Raji (cell line): Measurements from ENCODE around the gene FOXL3.

Experiments used
- POLR2A ChIP-seq: IDR thresholded peaks from 2 replicates; pipeline ENCODE4 v1.6.1; 2011; ENCODE audit warnings: low read depth, low read length, control low read depth; ENCODE audit not compliant: insufficient read depth

The FOXL3 gene

GRCh38 chr7:252981-253380 is 37.0 kb upstream of the FOXL3 start:
- no peak for TF ChIP-seq POLR2A

- TF ChIP-seq POLR2A, result no peak
These were observed 36.2 kb upstream of the FOXL3 start for GRCh38 chr7:253581-254336.

- no peak for TF ChIP-seq POLR2A
These were observed 35.5 kb upstream of the FOXL3 start for GRCh38 chr7:254337-255037.

- no peak for TF ChIP-seq POLR2A
These were observed 34.9 kb upstream of the FOXL3 start for GRCh38 chr7:255038-255435.

- TF ChIP-seq POLR2A, result no peak
These were observed 34.1 kb upstream of the FOXL3 start for GRCh38 chr7:255721-256361.

- TF ChIP-seq POLR2A, result no peak
These were observed 33.5 kb upstream of the FOXL3 start for GRCh38 chr7:256461-256940.

GRCh38 chr7:256981-257646 is 32.9 kb upstream of the FOXL3 start:
- TF ChIP-seq POLR2A, result no peak

GRCh38 chr7:257647-257992 is 32.4 kb upstream of the FOXL3 start:
- no peak for TF ChIP-seq POLR2A

GRCh38 chr7:258476-259190 is 31.3 kb upstream of the FOXL3 start:
- TF ChIP-seq POLR2A, result no peak

GRCh38 chr7:259191-259505 is 30.8 kb upstream of the FOXL3 start:
- no peak for TF ChIP-seq POLR2A

- no peak for TF ChIP-seq POLR2A
These were observed 30.1 kb upstream of the FOXL3 start for GRCh38 chr7:259751-260405.

- TF ChIP-seq POLR2A, result no peak
These were observed 29.3 kb upstream of the FOXL3 start for GRCh38 chr7:260441-261281.

- no peak for TF ChIP-seq POLR2A
These were observed 28.4 kb upstream of the FOXL3 start for GRCh38 chr7:261341-262250.
